HG03342 (cell line): ENCODE results near the gene RPL27A.
A peak's percentile ranks its signal among the peaks of the same experiment; 100 is the strongest.
"Not testable (repeated sequence)": the region's sequence is repeated elsewhere in the genome, so short reads cannot be mapped to it uniquely, and the experiment has no call there.

Source experiments
- ATAC-seq: cut with Tn5 transposase; IDR thresholded peaks from one replicate; pipeline ENCODE4 v1.9.1; 2021; ENCODE audit warnings: mild to moderate bottlenecking, moderate library complexity; ENCODE audit not compliant: unreplicated experiment

Gene RPL27A

GRCh38 chr11:8682303-8683114 is at the start of gene RPL27A, which contains the start of gene TRIM66:
Gene RPL27A, plus strand, starts transcription at chr11:8682792. Its CDS starts 22 bp downstream, at chr11:8682814.
Gene TRIM66, minus strand, starts transcription at chr11:8682665. Its CDS starts 10,391 bp downstream, at chr11:8672274.
- peak; percentile 95 for ATAC-seq

GRCh38 chr11:8634498-8634897 is 48.1 kb upstream of the RPL27A start:
- no peak for ATAC-seq

GRCh38 chr11:8636127-8636526 is 46.5 kb upstream of the RPL27A start:
- no peak for ATAC-seq

- no peak for ATAC-seq
Measured at GRCh38 chr11:8638300-8638699, 44.3 kb upstream of the RPL27A start.

GRCh38 chr11:8639655-8640054 is 42.9 kb upstream of the RPL27A start:
- ATAC-seq, result no peak

- no peak for ATAC-seq
Measured at GRCh38 chr11:8640267-8640906, 42.2 kb upstream of the RPL27A start.

- no peak for ATAC-seq
Measured at GRCh38 chr11:8641332-8641731, 41.3 kb upstream of the RPL27A start.

GRCh38 chr11:8642196-8642841 is 40.3 kb upstream of the RPL27A start:
- no peak for ATAC-seq

- ATAC-seq, result no peak
Measured at GRCh38 chr11:8646873-8647272, 35.7 kb upstream of the RPL27A start.

- ATAC-seq, result no peak
Measured at GRCh38 chr11:8649361-8649760, 33.2 kb upstream of the RPL27A start.

GRCh38 chr11:8650401-8650990 is 32.1 kb upstream of the RPL27A start:
- no peak for ATAC-seq

- no peak for ATAC-seq
Measured at GRCh38 chr11:8652140-8652539, 30.5 kb upstream of the RPL27A start.

GRCh38 chr11:8654503-8654902 is 28.1 kb upstream of the RPL27A start:
- no peak for ATAC-seq

GRCh38 chr11:8656291-8656690 is 26.3 kb upstream of the RPL27A start:
- no peak for ATAC-seq

GRCh38 chr11:8658321-8659057 is 24.1 kb upstream of the RPL27A start:
- no peak for ATAC-seq

- no peak for ATAC-seq
Measured at GRCh38 chr11:8661001-8661795, 21.4 kb upstream of the RPL27A start.

- ATAC-seq, result no peak
Measured at GRCh38 chr11:8665222-8665621, 17.4 kb upstream of the RPL27A start.

- not testable (repeated sequence) for ATAC-seq
Measured at GRCh38 chr11:8670081-8670480, 12.5 kb upstream of the RPL27A start.

GRCh38 chr11:8671193-8671612 is 11.4 kb upstream of the RPL27A start:
- no peak for ATAC-seq

- ATAC-seq, result no peak
Measured at GRCh38 chr11:8671651-8672062, 10.9 kb upstream of the RPL27A start.
